Hepatocyte (in vitro differentiated cells): ENCODE measurements around the gene FRY.

Experiments
- CTCF ChIP-seq: fragments of 200-600 bp; sonication (generic); IDR thresholded peaks from 2 replicates; pipeline ENCODE4 v1.5.1; 2016; ENCODE audit warnings: antibody characterized with exemption, mild to moderate bottlenecking; ENCODE audit not compliant: poor library complexity
- EZH2 ChIP-seq: fragments of 200-600 bp; sonication (generic); IDR thresholded peaks from 2 replicates; pipeline ENCODE4 v1.6.1; 2016; ENCODE audit warnings: antibody characterized with exemption, mild to moderate bottlenecking, borderline replicate concordance
- EZH2phosphoT487 ChIP-seq: fragments of 200-600 bp; sonication (generic); IDR thresholded peaks from one replicate; pipeline ENCODE4 v1.6.1; 2018; ENCODE audit warnings: antibody characterized with exemption, mild to moderate bottlenecking, low read depth, moderate library complexity; ENCODE audit not compliant: unreplicated experiment, severe bottlenecking

- no peak for TF ChIP-seq CTCF
- no peak for TF ChIP-seq EZH2
- no peak for TF ChIP-seq EZH2phosphoT487
These were observed 224.1 kb downstream of the FRY start for GRCh38 chr13:32255724-32256109.
